Measurements from ENCODE around the gene CUZD1.

Gene CUZD1

DNA sequence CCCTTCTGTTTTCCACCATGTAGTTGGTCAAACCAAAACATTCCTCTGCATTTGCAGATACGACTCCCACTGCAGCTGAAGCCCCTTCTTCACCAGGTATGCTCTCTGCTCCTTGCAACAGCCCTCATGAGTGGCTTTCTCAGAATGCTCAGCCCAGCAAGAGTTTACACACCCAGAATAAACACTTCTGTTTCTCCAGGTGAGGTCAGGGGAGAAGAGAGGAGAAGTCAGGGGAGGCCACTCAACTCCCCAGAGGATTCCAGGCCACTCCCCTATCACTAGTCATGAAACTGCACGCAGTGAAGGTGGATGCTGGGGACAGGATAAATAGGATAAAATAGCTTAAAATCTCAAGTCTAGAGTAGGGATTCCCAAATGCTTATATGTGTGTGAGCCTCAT lies 31.2 kb downstream of the CUZD1 start:
- DNase-seq (ENCODE audit: low read depth in 2 of 2), result no peak

GRCh38 chr10:122812751-122813150 lies 32.9 kb downstream of the CUZD1 start:
- DNase-seq (ENCODE audit: low read depth in 2 of 2), result no peak

GRCh38 chr10:122802282-122802681 lies 43.4 kb downstream of the CUZD1 start:
- no peak for DNase-seq (ENCODE audit: low read depth in 2 of 2)

DNA sequence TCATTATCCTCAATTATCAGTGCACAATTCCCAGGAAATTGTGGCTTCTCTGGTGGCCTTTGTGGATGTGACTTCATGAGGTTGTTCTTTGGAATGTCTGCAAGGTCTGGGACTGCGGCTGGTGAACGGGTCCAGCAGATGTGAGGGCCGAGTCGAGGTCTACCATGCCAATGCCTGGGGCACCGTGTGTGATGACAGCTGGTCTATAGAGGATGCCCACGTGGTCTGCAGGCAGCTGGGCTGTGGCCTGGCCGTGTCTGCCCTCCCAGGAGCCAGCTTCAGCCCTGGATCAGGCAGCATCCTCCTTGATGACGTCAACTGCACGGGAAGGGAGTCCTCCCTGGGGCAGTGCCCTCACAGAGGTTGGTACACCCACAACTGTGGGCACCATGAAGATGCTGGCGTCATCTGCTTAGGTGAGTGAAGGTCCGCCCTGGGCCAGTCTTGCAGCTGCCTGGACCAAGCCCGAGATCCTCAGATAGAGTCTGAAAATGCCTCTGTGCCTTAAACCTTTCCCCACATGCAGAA lies 46.9 kb downstream of the CUZD1 start:
- DNase-seq (ENCODE audit: low read depth in 2 of 2), result no peak

- no peak for DNase-seq (ENCODE audit: low read depth in 2 of 2)
These were observed 48.9 kb downstream of the CUZD1 start for GRCh38 chr10:122796796-122797195.

DNA sequence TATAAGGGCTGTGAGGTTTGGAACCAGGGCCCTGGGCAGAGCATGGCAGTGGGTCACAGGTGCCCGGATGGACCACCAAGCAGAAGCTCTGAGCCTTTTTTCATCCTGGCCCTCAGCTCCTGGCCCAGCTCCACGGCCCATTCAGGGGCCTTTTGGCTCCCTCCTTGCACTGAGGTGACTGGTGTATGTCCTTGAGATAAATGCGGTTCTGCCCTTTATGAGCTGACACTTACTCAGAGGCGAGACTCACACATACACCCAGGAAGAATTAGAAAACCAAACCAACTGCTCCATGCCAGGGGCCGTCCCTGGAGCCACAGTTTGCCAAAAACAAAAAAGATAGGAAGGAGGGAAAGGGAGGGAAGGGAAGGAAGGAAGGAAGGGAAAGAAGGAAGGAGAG lies 49.7 kb downstream of the CUZD1 start:
- no peak for DNase-seq (ENCODE audit: low read depth in 2 of 2)

GRCh38 chr10:122786269-122786668 lies 59.4 kb downstream of the CUZD1 start:
- no peak for DNase-seq (ENCODE audit: low read depth in 2 of 2)

GRCh38 chr10:122782911-122783310 lies 62.7 kb downstream of the CUZD1 start:
- DNase-seq (ENCODE audit: low read depth in 2 of 2), result no peak

Measured in fibroblast of skin of left quadriceps (primary cell).